ENCODE measurements around the gene EARS2.
"Not testable (repeated sequence)": the region's sequence is repeated elsewhere in the genome, so short reads cannot be mapped to it uniquely, and the experiment has no call there.

EARS2 gene

GRCh38 chr16:23556881-23557778 lies at the start of gene EARS2, which contains the start of gene UBFD1:
Gene EARS2, minus strand, starts transcription at chr16:23557350. Its CDS starts 7 bp downstream, at chr16:23557343.
Gene UBFD1, plus strand, starts transcription at chr16:23557727. Its CDS starts 16 bp downstream, at chr16:23557743.
- DNase-seq = peak; percentile 64 to 100 (median 96)

GRCh38 chr16:23597003-23597756 lies 40.0 kb upstream of the EARS2 start:
- peak in 1 of 56 donors; percentile 6 for DNase-seq

- peak; percentile 21 to 92 (median 76) for DNase-seq
Measured at GRCh38 chr16:23595951-23596720, 39.0 kb upstream of the EARS2 start, which contains the start of gene NDUFAB1. Gene NDUFAB1, minus strand, starts transcription at chr16:23596316. Its CDS starts 26 bp downstream, at chr16:23596290.

GRCh38 chr16:23595246-23595950 lies 38.2 kb upstream of the EARS2 start:
- DNase-seq = peak in 1 of 56 donors; percentile 42

- no peak for DNase-seq
Measured at GRCh38 chr16:23594186-23594585, 37.0 kb upstream of the EARS2 start.

- DNase-seq = no peak
Measured at GRCh38 chr16:23590181-23590580, 33.0 kb upstream of the EARS2 start.

GRCh38 chr16:23587726-23588125 lies 30.6 kb upstream of the EARS2 start:
- DNase-seq = no peak

- no peak for DNase-seq
Measured at GRCh38 chr16:23584186-23585076, 27.3 kb upstream of the EARS2 start.

GRCh38 chr16:23583271-23583670 lies 26.1 kb upstream of the EARS2 start:
- DNase-seq = not testable (repeated sequence)

GRCh38 chr16:23581764-23582163 lies 24.6 kb upstream of the EARS2 start:
- DNase-seq = no peak

- no peak for DNase-seq
Measured at GRCh38 chr16:23580391-23580790, 23.2 kb upstream of the EARS2 start.

GRCh38 chr16:23579371-23579770 lies 22.2 kb upstream of the EARS2 start:
- no peak for DNase-seq

GRCh38 chr16:23578101-23578830 lies 21.1 kb upstream of the EARS2 start:
- DNase-seq = peak in 3 of 56 donors; percentile 4 to 28 (median 9)

- DNase-seq = no peak
Measured at GRCh38 chr16:23577493-23577892, 20.3 kb upstream of the EARS2 start.

GRCh38 chr16:23575834-23576233 lies 18.7 kb upstream of the EARS2 start:
- DNase-seq = no peak

GRCh38 chr16:23573817-23574216 lies 16.7 kb upstream of the EARS2 start:
- no peak for DNase-seq

- no peak for DNase-seq
Measured at GRCh38 chr16:23572394-23572793, 15.2 kb upstream of the EARS2 start.

- DNase-seq = no peak
Measured at GRCh38 chr16:23571895-23572294, 14.7 kb upstream of the EARS2 start.
